H1 (cell line): ENCODE data around the gene SUMF1. TPM values are rescaled to one million over a fixed set of nuclear protein-coding genes. Genes with fewer than 3 reads are reported as not detected.

ENCODE experiments used
- CREB1 ChIP-seq: IDR thresholded peaks from 2 replicates; pipeline ENCODE4 v1.6.1; 2012; ENCODE audit warnings: inconsistent platforms
- SP2 ChIP-seq: IDR thresholded peaks from 2 replicates; pipeline ENCODE4 v1.6.1; 2012; ENCODE audit warnings: mild to moderate bottlenecking, low read length, inconsistent platforms
- polyA plus RNA-seq, 7 experiments: library from polyadenylated mRNA; depleted of rRNA in 3 of 7; stranded (reverse) in 5 of 7; unstranded in 2 of 7; fragments of >200 nt in 5 of 7; fragments of 200-250 nt in 2 of 7; gene quantifications; 1 replicate in 5 of 7; 2 replicates in 1 of 7; 4 replicates in 1 of 7; pipeline versions ENCODE4 v1.2.1 to v1.2.3, GENCODE V29; 2011 to 2013; ENCODE audit warnings: missing spikeins in 2 of 7, mixed read lengths in 2 of 7
- total RNA-seq: library from RNA; stranded (reverse); fragmentation: NEBNext Ultra II Directional; extraction: Animal tissue kit (Norgen Biotek cat#: 25700); gene quantifications from 2 replicates; pipeline ENCODE4 v1.2.1, GENCODE V29; 2021
- TF ChIP-seq, protein P1 (sequence below): fragments of 300-600 bp; sonication (generic); IDR thresholded peaks from 2 replicates; pipeline ENCODE4 v1.7.1; 2012; ENCODE audit warnings: low read length, moderate library complexity, mild to moderate bottlenecking, inconsistent platforms; ENCODE audit not compliant: insufficient replicate concordance

SUMF1 gene
- total and polyA plus RNA-seq, 2 of the 8 experiments (the other 6 are each of a cell fraction or from before 2014, with no cell fraction given) = 12.5 to 15.0 TPM

DNA sequence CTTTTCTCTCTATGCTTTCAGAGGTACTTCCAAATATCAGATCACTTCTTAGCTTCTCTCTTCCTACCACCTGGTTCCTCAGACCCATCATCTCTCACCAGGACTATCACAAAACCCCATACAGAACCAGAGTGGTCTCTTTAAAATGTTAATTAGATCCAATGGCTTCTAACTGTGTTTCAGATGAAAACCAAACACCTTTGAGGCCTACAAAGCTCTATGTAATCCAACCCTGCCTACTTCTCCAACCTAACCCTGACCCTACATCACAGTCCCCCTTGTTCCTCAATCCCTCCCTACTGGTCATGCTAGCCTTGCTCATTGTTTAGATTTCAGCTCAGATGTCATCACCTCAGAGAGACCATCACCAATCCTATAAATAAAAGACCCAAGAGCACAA lies 34.8 kb downstream of the SUMF1 start (continued):
- TF ChIP-seq, protein P1, sequence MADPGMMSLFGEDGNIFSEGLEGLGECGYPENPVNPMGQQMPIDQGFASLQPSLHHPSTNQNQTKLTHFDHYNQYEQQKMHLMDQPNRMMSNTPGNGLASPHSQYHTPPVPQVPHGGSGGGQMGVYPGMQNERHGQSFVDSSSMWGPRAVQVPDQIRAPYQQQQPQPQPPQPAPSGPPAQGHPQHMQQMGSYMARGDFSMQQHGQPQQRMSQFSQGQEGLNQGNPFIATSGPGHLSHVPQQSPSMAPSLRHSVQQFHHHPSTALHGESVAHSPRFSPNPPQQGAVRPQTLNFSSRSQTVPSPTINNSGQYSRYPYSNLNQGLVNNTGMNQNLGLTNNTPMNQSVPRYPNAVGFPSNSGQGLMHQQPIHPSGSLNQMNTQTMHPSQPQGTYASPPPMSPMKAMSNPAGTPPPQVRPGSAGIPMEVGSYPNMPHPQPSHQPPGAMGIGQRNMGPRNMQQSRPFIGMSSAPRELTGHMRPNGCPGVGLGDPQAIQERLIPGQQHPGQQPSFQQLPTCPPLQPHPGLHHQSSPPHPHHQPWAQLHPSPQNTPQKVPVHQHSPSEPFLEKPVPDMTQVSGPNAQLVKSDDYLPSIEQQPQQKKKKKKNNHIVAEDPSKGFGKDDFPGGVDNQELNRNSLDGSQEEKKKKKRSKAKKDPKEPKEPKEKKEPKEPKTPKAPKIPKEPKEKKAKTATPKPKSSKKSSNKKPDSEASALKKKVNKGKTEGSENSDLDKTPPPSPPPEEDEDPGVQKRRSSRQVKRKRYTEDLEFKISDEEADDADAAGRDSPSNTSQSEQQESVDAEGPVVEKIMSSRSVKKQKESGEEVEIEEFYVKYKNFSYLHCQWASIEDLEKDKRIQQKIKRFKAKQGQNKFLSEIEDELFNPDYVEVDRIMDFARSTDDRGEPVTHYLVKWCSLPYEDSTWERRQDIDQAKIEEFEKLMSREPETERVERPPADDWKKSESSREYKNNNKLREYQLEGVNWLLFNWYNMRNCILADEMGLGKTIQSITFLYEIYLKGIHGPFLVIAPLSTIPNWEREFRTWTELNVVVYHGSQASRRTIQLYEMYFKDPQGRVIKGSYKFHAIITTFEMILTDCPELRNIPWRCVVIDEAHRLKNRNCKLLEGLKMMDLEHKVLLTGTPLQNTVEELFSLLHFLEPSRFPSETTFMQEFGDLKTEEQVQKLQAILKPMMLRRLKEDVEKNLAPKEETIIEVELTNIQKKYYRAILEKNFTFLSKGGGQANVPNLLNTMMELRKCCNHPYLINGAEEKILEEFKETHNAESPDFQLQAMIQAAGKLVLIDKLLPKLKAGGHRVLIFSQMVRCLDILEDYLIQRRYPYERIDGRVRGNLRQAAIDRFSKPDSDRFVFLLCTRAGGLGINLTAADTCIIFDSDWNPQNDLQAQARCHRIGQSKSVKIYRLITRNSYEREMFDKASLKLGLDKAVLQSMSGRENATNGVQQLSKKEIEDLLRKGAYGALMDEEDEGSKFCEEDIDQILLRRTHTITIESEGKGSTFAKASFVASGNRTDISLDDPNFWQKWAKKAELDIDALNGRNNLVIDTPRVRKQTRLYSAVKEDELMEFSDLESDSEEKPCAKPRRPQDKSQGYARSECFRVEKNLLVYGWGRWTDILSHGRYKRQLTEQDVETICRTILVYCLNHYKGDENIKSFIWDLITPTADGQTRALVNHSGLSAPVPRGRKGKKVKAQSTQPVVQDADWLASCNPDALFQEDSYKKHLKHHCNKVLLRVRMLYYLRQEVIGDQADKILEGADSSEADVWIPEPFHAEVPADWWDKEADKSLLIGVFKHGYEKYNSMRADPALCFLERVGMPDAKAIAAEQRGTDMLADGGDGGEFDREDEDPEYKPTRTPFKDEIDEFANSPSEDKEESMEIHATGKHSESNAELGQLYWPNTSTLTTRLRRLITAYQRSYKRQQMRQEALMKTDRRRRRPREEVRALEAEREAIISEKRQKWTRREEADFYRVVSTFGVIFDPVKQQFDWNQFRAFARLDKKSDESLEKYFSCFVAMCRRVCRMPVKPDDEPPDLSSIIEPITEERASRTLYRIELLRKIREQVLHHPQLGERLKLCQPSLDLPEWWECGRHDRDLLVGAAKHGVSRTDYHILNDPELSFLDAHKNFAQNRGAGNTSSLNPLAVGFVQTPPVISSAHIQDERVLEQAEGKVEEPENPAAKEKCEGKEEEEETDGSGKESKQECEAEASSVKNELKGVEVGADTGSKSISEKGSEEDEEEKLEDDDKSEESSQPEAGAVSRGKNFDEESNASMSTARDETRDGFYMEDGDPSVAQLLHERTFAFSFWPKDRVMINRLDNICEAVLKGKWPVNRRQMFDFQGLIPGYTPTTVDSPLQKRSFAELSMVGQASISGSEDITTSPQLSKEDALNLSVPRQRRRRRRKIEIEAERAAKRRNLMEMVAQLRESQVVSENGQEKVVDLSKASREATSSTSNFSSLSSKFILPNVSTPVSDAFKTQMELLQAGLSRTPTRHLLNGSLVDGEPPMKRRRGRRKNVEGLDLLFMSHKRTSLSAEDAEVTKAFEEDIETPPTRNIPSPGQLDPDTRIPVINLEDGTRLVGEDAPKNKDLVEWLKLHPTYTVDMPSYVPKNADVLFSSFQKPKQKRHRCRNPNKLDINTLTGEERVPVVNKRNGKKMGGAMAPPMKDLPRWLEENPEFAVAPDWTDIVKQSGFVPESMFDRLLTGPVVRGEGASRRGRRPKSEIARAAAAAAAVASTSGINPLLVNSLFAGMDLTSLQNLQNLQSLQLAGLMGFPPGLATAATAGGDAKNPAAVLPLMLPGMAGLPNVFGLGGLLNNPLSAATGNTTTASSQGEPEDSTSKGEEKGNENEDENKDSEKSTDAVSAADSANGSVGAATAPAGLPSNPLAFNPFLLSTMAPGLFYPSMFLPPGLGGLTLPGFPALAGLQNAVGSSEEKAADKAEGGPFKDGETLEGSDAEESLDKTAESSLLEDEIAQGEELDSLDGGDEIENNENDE = no peak
- TF ChIP-seq CREB1 (no peak), SP2 (no peak)
